ACHN (cell line): ENCODE results near the gene PCSK6.
"Not testable (repeated sequence)": the region's sequence is repeated elsewhere in the genome, so short reads cannot be mapped to it uniquely, and the experiment has no call there.

Source experiments
- DNase-seq: peaks from one replicate; pipeline ENCODE4 v3.0.0-alpha.2; 2015
- in situ Hi-C: cut with HindIII; loops from 2 replicates; pipeline ENCODE4 v1.10.0; 2017; ENCODE audit warnings: low sequenced_read_pairs, low pct_ligation_motif_present, low pct_unique_long_range_greater_than_20kb

PCSK6 gene

GRCh38 chr15:101296418-101297405 lies 192.8 kb downstream of the PCSK6 start:
- in situ Hi-C loops: no loop called here
- no peak for DNase-seq

GRCh38 chr15:101295607-101296161 lies 193.8 kb downstream of the PCSK6 start:
- in situ Hi-C loops: no loop called here
- no peak for DNase-seq

- in situ Hi-C loops: no loop called here
- DNase-seq: peak; percentile 93
These were observed 194.5 kb downstream of the PCSK6 start, which contains the start of gene SNRPA1 for GRCh38 chr15:101294731-101295606. Gene SNRPA1, minus strand, starts transcription at chr15:101295248. Its CDS starts 70 bp downstream, at chr15:101295178.

GRCh38 chr15:101293122-101293521 lies 196.4 kb downstream of the PCSK6 start:
- DNase-seq: no peak
- in situ Hi-C loops: no loop called here

GRCh38 chr15:101288905-101289513 lies 200.5 kb downstream of the PCSK6 start:
- DNase-seq: peak; percentile 63
- in situ Hi-C loops: no loop called here

GRCh38 chr15:101287342-101287741 lies 202.2 kb downstream of the PCSK6 start:
- DNase-seq, in situ Hi-C loops: not testable (repeated sequence)

GRCh38 chr15:101286471-101287114 lies 202.9 kb downstream of the PCSK6 start:
- DNase-seq: no peak
- in situ Hi-C loops: no loop called here

- in situ Hi-C loops: no loop called here
- no peak for DNase-seq
These were observed 205.6 kb downstream of the PCSK6 start for GRCh38 chr15:101283931-101284330.

GRCh38 chr15:101280007-101280406 lies 209.5 kb downstream of the PCSK6 start:
- in situ Hi-C loops: no loop called here
- no peak for DNase-seq

- DNase-seq: no peak
- in situ Hi-C loops: no loop called here
These were observed 211.5 kb downstream of the PCSK6 start for GRCh38 chr15:101277943-101278564.

GRCh38 chr15:101277038-101277822 lies 212.3 kb downstream of the PCSK6 start, which contains the start of gene SELENOS:
Gene SELENOS, minus strand, starts transcription at chr15:101277485. Its CDS starts 68 bp downstream, at chr15:101277417.
- in situ Hi-C loops: no loop called here
- peak; percentile 86 for DNase-seq

- in situ Hi-C loops: no loop called here
- peak; percentile 42 for DNase-seq
These were observed 212.9 kb downstream of the PCSK6 start for GRCh38 chr15:101276501-101277037.

GRCh38 chr15:101275018-101275417 lies 214.5 kb downstream of the PCSK6 start:
- no peak for DNase-seq
- in situ Hi-C loops: no loop called here

GRCh38 chr15:101273534-101273933 lies 216.0 kb downstream of the PCSK6 start:
- in situ Hi-C loops: no loop called here

GRCh38 chr15:101272584-101272983 lies 216.9 kb downstream of the PCSK6 start:
- DNase-seq: no peak
- in situ Hi-C loops: no loop called here

More at GRCh38 chr15:101273534-101273933, 216.0 kb downstream of the PCSK6 start:
- DNase-seq: no peak

- DNase-seq: no peak
- in situ Hi-C loops: no loop called here
These were observed 219.9 kb downstream of the PCSK6 start for GRCh38 chr15:101269479-101270223.
